GM19351 (cell line): ENCODE measurements around the gene SERTAD3.
"Not testable (repeated sequence)": the region's sequence is repeated elsewhere in the genome, so short reads cannot be mapped to it uniquely, and the experiment has no call there.

ENCODE experiments used
- ATAC-seq: cut with Tn5 transposase; IDR thresholded peaks from one replicate; pipeline ENCODE4 v1.9.1; 2021; ENCODE audit warnings: mild to moderate bottlenecking, moderate library complexity; ENCODE audit not compliant: unreplicated experiment

The SERTAD3 gene, protein sequence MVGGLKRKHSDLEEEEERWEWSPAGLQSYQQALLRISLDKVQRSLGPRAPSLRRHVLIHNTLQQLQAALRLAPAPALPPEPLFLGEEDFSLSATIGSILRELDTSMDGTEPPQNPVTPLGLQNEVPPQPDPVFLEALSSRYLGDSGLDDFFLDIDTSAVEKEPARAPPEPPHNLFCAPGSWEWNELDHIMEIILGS

DNA sequence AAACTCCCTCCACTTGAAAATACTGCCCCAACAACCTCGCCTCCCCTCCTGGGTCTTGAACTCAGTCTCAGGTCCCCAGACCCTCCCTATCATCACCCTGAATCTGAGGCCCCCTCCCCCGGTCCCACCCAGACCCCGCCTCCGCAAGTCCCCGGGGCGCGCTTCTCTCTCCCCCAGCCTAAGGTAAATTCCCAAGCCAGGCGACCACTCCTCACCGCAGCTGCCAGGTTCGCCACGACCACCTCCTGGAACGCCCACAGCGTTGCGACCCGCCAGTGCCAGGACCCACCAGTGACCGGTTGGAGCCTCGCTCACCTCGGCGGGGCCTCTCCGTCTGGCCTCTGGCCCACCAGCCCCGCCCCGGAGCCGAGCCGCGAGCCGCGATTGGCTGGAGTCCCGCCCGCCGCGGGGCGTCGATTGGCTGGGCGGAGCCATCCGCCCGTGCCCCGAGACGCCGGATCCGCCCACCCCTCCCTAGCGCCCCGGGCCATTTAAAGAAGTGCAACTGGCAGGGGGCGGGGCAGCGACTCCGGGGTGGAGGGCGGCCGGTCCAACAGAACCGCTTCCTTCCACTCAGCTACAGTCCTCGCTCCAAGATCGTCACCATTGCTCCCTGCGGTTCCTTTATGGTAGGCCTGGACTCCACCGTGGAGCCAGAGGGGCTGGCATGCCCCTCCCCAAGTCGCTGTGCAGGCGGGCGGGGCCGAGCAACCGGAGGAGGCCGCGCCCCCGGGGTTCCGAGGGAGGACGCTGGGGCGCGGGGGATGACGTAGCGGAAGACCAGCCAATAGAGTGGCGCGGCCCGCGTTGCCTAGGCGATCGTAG lies at the start of gene SERTAD3:
Gene SERTAD3, minus strand, starts transcription at position 336 of the 825 bp plus-strand sequence. CDS start 2,255 bp downstream, outside the sequence.
- ATAC-seq: peak; percentile 62

DNA sequence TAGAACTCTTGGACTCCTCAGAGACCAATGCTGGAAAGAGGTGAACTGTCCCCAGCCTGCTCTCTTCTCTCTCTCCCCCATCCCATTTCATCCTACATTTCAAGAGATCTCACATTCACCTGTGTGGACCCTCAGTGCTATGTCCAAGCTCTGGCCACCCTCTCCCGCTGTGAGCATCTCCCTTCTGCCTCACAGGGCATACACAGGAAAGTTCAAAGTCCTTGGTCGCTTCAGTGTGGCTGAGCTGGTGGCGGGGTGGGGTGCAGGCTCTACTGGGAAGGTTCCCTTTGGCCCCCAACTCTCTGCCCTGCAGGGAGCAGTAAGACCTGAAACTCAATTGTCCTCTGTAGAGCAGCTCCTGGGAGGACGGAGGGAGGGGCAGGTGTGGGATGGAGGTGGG lies 49.6 kb upstream of the SERTAD3 start:
- no peak for ATAC-seq

DNA sequence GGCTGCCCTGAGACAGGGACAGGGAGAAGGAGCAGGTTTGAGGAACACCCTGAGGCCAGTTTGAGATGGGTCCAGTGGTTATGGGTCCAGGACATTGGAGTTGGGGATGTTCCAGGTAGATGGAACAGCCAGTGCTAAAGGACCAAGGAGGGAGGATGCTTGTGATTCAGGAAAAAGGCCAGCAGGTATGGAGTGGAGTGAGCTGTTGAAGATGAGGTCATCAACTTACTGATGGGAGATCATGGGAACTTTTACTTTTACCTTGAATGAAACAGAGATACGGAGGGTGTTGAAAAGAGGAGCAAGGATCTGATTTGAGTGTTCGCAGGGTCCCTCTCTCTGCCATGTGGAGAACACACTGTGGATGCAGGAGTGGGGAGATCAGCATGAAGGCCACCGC lies 48.1 kb upstream of the SERTAD3 start:
- no peak for ATAC-seq

DNA sequence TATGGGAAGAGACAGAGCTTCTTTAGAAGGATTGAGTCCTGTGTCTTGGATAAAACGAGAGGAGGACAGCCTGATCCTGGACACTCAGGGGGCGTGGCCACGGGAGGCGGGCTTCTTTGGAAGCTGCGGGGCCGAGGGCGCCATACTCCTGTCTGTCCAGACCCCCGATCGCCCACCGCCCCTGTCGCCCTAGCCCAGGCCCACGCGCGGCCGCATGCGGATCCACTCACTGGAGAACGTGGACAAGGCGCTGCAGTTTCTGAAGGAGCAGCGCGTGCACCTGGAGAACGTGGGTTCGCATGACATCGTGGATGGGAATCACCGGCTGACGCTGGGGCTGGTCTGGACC lies 45.7 kb upstream of the SERTAD3 start:
- ATAC-seq: no peak

DNA sequence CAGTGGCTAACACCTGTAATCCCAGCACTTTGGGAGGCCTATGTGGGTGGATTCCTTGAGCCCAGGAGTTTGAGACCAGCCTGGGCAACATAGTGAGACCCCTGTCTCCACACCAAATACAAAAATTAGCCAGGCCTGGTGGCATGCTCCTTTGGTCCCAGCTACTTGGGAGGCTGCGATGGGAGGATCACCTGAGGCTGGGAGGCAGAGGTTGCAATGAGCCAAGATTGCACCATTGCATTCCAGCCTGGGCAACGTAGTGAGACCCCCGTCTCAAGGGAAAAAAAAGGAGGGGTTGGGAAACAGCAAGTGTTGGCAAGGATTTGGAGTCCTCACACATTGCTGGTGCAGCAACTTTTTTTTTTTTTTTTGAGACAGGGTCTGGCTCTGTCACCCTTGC lies 41.9 kb upstream of the SERTAD3 start:
- no peak for ATAC-seq

- ATAC-seq: not testable (repeated sequence)
Observed at GRCh38 chr19:40475878-40476644, 31.9 kb upstream of the SERTAD3 start.

GRCh38 chr19:40474737-40475136 lies 30.6 kb upstream of the SERTAD3 start:
- ATAC-seq: no peak

- no peak for ATAC-seq
Observed at GRCh38 chr19:40472516-40472915, 28.4 kb upstream of the SERTAD3 start.

DNA sequence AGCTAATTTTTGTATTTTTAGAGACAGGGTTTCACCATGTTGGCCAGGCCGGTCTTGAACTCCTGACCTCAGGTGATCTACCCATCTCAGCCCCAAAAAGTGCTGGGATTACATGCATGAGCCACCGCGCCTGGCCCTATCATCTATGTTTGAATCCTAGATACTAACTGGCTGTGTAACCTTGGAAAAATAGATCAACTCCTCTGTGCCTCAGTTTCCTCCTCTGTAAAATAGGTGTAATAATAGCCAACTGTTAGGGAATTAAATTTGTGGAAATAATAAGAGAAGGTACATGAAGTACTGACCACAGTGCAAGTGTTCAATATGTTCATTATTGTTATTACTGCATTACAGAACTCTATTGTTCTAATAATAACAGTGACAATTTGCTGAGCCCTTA lies 27.0 kb upstream of the SERTAD3 start:
- ATAC-seq: no peak

- no peak for ATAC-seq
Observed at GRCh38 chr19:40469011-40469410, 24.9 kb upstream of the SERTAD3 start.

- no peak for ATAC-seq
Observed at GRCh38 chr19:40466985-40467734, 23.0 kb upstream of the SERTAD3 start, which contains the start of gene SPTBN4. TSS of gene SPTBN4 (plus strand) at chr19:40467001. CDS start at chr19:40472622, 5,621 bp downstream.

GRCh38 chr19:40466219-40466984 lies 22.3 kb upstream of the SERTAD3 start:
- ATAC-seq: peak; percentile 22

DNA sequence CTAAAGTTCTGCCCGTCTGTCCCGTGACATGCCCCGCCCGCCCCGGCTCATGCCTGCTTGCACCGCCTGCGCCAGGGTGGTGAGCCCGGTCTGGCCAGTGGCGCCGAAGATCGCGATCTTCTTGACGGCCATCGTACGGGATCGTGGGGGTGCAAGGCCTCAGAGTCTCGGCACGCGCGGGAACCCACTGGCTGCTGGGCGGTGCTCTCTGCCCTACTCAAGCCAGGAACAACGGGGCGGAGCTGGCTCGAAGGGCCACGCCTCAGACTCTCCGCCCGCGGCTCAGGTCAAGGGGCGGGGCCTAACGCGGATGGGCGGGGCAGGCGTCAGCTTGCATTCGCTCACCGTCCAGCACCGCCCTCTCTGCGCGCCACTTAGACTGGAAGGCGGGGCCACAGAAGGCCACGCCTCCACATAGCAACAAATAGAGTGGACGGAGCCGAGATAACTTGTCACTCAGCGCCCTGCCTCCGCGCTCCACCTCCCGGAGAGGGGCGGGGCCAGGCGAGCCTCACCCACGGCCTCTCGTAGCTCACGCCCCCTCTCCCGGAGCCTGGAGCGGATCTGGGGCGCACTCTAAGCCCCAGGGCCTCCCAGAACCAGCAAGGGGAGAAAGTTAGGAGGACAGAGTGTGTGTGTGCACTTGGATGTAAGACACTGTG lies 21.6 kb upstream of the SERTAD3 start, which contains the start of gene BLVRB:
Gene BLVRB, minus strand, starts transcription at position 189 of the 662 bp plus-strand sequence. Its CDS starts 57 bp downstream, at position 132.
- ATAC-seq: peak; percentile 77

DNA sequence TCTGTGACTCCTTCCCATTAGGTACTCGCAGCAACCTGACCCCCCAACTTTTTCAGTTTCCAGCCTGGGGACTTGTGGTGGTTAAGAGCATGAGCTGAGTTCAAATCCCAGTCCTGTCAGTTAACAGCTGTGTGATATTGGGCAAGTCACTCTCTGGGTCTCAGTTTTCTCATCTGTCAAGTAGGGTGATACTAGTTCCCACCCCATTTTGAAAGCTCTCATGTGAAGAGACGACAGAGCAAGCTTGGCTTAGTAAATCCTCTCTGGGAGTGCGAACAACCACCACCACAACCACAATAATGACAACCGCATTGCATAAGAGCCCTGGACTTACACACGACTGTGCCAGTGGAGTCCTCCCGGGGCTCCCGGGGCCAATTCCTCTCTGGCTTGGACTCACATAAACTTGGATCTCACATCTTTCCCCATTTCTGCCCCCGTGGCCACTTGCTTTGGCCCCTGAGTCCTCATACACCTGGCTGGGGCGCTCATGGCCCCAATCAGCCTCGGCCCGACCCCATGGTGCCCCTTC lies 21.0 kb upstream of the SERTAD3 start:
- no peak for ATAC-seq

DNA sequence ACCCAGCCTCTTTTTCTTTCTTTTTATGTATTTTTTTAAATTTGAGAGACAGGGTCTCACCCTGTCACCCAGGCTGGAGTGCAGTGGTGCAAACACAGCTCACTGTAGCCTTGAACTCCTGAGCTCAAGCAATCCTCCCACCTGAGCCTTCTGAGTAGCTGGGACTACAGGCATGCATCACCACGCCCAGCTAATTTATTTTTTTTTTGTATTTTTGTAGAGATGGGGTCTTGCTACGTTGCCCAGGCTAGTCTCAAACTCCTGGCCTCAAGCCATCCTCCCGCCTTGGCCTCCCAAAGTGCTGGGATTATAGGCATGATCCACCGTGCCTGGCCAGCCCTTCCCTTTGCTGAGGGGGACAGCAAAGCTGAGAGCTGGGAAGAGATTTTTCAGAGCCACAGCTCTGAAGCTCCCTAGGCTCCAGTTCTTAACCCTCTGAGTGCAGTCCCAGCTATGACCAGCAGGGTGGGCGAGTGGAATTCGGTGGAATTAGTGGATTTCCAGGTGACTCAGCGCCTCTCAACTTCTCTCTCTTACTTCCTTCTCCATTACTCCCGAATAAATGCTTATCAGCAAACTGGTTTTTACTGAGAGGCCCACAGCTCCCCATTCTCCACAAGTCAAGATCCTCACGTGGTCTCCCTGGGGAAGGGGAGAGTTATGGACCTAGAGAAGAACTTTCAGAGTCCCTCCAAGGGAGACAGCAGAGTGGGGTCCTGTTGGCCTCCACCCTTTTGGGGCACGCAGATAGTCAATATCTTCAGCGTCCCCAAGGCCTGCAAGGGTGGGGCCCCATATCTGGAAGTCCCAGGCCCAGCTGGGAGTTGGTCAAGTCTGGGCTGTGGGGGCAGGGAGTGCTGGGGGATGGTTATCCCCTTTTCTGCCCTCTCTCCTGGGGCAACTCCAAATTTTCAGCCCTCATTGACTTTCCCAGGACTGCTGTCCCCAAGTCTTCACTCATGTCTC lies 20.2 kb upstream of the SERTAD3 start:
- no peak for ATAC-seq

DNA sequence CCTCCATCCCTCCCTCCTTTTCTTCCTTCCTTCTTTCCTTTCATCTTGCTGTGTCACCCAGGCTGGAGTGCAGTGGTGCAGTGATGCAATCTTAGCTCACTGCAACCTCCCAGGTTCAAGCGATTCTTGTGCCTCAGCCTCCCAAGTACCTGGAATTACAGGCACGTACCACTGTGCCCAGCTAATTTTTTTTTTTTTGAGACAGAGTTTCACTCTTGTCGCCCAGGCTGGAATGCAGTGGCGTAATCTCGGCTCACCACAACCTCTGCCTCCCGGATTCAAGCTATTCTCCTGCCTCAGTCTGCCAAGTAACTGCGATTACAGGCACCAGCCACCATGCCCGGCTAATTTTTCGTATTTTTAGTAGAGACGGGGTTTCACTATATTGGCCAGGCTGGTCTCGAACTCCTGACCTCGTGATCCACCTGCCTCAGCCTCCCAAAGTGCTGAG lies 19.5 kb upstream of the SERTAD3 start:
- ATAC-seq: not testable (repeated sequence)

DNA sequence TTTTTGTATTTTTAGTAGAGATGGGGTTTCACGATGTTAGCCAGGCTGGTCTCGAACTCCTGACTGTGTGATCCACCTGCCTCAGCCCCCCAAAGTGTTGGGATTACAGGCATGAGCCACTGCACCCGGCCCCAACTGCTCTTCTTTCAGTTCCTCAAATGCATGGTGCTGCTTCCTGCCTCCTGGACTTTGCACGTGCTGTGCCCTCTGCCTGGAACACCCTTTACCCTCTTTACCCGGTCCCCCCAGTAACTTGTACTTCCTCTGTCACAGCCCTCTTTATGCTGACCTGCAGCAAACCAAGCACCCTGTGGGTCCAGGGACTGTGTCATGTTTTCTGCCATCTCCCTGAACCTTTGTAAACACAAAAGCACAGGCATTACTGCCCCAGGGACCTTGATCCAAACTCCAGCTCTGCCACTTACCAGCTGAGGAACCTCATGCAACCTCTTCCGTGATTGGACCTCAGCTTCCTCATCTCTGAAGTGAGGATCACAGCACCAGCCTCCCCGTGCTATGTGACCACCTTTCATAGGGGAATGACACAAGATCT lies 17.6 kb upstream of the SERTAD3 start:
- ATAC-seq: no peak

DNA sequence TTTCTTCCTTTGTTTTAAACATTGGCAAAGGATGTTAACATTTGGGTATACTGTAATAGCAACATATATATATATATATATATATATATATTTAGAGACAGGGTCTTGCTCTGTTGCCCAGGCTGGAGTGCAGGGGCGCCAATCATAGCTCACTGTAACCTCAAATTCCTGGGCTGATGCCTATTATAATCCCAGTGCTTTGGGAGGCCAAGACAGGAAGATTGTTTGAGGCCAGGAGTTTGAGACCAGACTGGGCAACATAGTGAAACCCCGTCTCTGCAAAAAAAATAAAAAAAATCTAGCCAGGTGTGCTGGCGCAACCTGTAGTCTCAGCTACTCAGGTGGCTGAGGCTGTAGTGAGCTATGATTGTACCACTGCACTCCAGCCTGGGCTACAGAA lies 16.1 kb upstream of the SERTAD3 start:
- ATAC-seq: no peak
